ENCODE results near the gene CCDC192. TPM values are rescaled to one million over a fixed set of nuclear protein-coding genes. Genes with fewer than 3 reads are reported as not detected.

The CCDC192 gene
- total RNA-seq, 1 experiment from 2014 or later = not detected

- no peak for DNase-seq (ENCODE audit: low spot score)
- in situ Hi-C loops (cut with HindIII; ENCODE audit: low sequenced_read_pairs) = no loop called here
Measured at GRCh38 chr5:127863161-127863560, 160.0 kb downstream of the CCDC192 start.

GRCh38 chr5:127863610-127864395, 160.6 kb downstream of the CCDC192 start:
- in situ Hi-C loops (cut with HindIII; ENCODE audit: low sequenced_read_pairs) = no loop called here
- DNase-seq (ENCODE audit: low spot score) = no peak

GRCh38 chr5:127864511-127864910, 161.3 kb downstream of the CCDC192 start:
- no peak for DNase-seq (ENCODE audit: low spot score)
- in situ Hi-C loops (cut with HindIII; ENCODE audit: low sequenced_read_pairs) = no loop called here

GRCh38 chr5:127865273-127865672, 162.1 kb downstream of the CCDC192 start:
- no peak for DNase-seq (ENCODE audit: low spot score)
- in situ Hi-C loops (cut with HindIII; ENCODE audit: low sequenced_read_pairs) = no loop called here

- DNase-seq (ENCODE audit: low spot score) = no peak
Measured at GRCh38 chr5:127867022-127867783, 164.0 kb downstream of the CCDC192 start.

GRCh38 chr5:127870914-127871313, 167.7 kb downstream of the CCDC192 start:
- in situ Hi-C loops (cut with HindIII; ENCODE audit: low sequenced_read_pairs) = no loop called here
- DNase-seq (ENCODE audit: low spot score) = peak; percentile 59

More at GRCh38 chr5:127867022-127867783, 164.0 kb downstream of the CCDC192 start:
- in situ Hi-C loops (cut with HindIII; ENCODE audit: low sequenced_read_pairs) = no loop called here

GRCh38 chr5:127871503-127872153, 168.4 kb downstream of the CCDC192 start:
- DNase-seq (ENCODE audit: low spot score) = no peak
- in situ Hi-C loops (cut with HindIII; ENCODE audit: low sequenced_read_pairs) = no loop called here

- in situ Hi-C loops (cut with HindIII; ENCODE audit: low sequenced_read_pairs) = no loop called here
- no peak for DNase-seq (ENCODE audit: low spot score)
Measured at GRCh38 chr5:127872494-127872893, 169.3 kb downstream of the CCDC192 start.

- peak; percentile 70 for DNase-seq (ENCODE audit: low spot score)
- in situ Hi-C loops (cut with HindIII; ENCODE audit: low sequenced_read_pairs) = no loop called here
Measured at GRCh38 chr5:127875235-127876021, 172.2 kb downstream of the CCDC192 start.

- no peak for DNase-seq (ENCODE audit: low spot score)
- in situ Hi-C loops (cut with HindIII; ENCODE audit: low sequenced_read_pairs) = no loop called here
Measured at GRCh38 chr5:127876384-127876783, 173.2 kb downstream of the CCDC192 start.

- in situ Hi-C loops (cut with HindIII; ENCODE audit: low sequenced_read_pairs) = no loop called here
- peak; percentile 15 for DNase-seq (ENCODE audit: low spot score)
Measured at GRCh38 chr5:127878174-127878750, 175.1 kb downstream of the CCDC192 start.

GRCh38 chr5:127884416-127884815, 181.2 kb downstream of the CCDC192 start:
- in situ Hi-C loops (cut with HindIII; ENCODE audit: low sequenced_read_pairs) = no loop called here
- DNase-seq (ENCODE audit: low spot score) = no peak

GRCh38 chr5:127885176-127885575, 182.0 kb downstream of the CCDC192 start:
- in situ Hi-C loops (cut with HindIII; ENCODE audit: low sequenced_read_pairs) = no loop called here
- DNase-seq (ENCODE audit: low spot score) = no peak

- in situ Hi-C loops (cut with HindIII; ENCODE audit: low sequenced_read_pairs) = no loop called here
Measured at GRCh38 chr5:127886081-127886480, 182.9 kb downstream of the CCDC192 start.

GRCh38 chr5:127887282-127887681, 184.1 kb downstream of the CCDC192 start:
- DNase-seq (ENCODE audit: low spot score) = no peak
- in situ Hi-C loops (cut with HindIII; ENCODE audit: low sequenced_read_pairs) = no loop called here

More at GRCh38 chr5:127886081-127886480, 182.9 kb downstream of the CCDC192 start:
- no peak for DNase-seq (ENCODE audit: low spot score)

- no peak for DNase-seq (ENCODE audit: low spot score)
- in situ Hi-C loops (cut with HindIII; ENCODE audit: low sequenced_read_pairs) = no loop called here
Measured at GRCh38 chr5:127891942-127892341, 188.8 kb downstream of the CCDC192 start.

GRCh38 chr5:127892467-127893207, 189.4 kb downstream of the CCDC192 start:
- in situ Hi-C loops (cut with HindIII; ENCODE audit: low sequenced_read_pairs) = no loop called here
- no peak for DNase-seq (ENCODE audit: low spot score)

- in situ Hi-C loops (cut with HindIII; ENCODE audit: low sequenced_read_pairs) = no loop called here
- no peak for DNase-seq (ENCODE audit: low spot score)
Measured at GRCh38 chr5:127893232-127893631, 190.0 kb downstream of the CCDC192 start.

All from G401 (cell line).